ENCODE measurements around the gene ADCY4.

ADCY4 gene

DNA sequence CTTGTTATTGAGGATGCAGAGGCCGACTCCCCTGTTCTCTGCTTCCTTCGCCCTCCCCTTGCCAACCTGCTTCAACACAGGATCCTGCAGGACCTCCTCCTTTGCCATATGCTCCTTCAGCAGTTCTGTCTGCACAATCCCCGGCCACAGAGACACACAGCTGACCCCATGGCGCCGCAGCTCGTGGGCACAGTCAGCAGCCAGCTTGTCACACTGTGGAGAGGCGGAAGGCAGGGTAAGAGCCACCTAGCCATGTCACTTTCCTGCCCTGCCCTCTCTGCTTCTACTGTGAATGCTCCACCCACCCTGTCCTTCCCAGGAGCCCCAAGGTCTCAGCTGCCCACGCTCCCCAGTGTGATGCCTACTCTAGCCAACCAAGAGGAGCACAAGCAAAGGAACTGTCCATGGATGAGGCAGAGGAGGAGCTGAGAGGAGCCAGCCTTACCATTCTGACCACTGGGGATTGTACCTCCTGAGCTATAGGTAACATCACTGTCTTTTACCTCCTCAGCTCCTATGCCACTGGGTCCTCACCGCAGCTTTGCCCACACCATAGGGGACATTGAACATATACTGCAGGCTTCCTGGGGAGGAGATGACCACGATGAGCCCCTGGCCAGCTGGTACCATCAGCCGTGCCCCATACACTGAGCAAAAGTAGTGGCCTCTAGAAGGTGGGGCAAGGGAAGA, 42.6 kb downstream of the ADCY4 start:
- no peak for DNase-seq (ENCODE audit: low read depth in 1 of 2, low spot score in 1 of 2)
- H3K4me3 ChIP-seq (replicated peaks; ENCODE audit: insufficient read depth, low read length): no peak overlapping the region

DNA sequence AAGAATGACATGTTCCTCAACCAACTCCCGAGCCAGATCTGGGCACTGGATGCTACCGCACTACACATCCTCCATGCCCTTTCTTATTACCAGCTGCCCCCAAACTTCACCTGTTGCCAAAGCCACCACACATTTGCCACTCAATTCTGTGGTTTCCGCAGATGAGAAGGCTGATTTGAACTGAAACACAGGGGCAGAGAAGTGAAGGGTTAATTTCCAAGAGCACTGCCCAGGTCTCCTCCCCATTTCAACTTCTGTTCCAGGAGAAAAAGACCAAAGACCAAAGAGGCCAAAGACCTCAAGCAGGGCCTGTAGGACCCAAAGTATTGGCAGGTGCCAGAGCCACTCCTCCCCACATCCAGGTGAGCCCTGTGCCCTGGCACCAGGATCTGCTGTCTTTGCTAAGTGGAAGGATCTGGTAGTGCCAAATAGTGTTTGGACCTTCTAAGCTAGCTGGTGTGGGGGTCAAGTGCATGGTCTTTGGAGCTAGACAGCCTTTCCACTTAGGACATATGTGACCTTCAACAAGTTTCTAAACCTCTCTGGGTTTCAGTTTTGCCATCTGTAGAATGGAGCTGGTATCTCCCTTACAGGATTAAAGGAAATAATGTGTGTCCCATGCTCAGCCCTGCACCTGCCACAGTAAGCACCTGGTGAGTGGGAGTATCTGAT, 43.3 kb downstream of the ADCY4 start:
- Histone ChIP-seq H3K4me3 (replicated peaks; ENCODE audit: insufficient read depth, low read length) (no peak overlapping the region), H3K27ac (replicated peaks) (no peak overlapping the region), H3K27me3 (ENCODE audit: insufficient read depth, poor library complexity, severe bottlenecking) (no peaks in the 10 kb centered on the region)
- DNase-seq (ENCODE audit: low read depth in 1 of 2, low spot score in 1 of 2): no peak
- TF ChIP-seq POLR2AphosphoS5 (IDR thresholded peaks at IDR 0.05; ENCODE audit: low read depth) (no peak), GABPA (IDR thresholded peaks at IDR 0.05; ENCODE audit: low read depth) (no peak), SPI1 (IDR thresholded peaks at IDR 0.05; ENCODE audit: borderline replicate concordance, low read depth) (no peak)
- TF ChIP-seq, protein P1, sequence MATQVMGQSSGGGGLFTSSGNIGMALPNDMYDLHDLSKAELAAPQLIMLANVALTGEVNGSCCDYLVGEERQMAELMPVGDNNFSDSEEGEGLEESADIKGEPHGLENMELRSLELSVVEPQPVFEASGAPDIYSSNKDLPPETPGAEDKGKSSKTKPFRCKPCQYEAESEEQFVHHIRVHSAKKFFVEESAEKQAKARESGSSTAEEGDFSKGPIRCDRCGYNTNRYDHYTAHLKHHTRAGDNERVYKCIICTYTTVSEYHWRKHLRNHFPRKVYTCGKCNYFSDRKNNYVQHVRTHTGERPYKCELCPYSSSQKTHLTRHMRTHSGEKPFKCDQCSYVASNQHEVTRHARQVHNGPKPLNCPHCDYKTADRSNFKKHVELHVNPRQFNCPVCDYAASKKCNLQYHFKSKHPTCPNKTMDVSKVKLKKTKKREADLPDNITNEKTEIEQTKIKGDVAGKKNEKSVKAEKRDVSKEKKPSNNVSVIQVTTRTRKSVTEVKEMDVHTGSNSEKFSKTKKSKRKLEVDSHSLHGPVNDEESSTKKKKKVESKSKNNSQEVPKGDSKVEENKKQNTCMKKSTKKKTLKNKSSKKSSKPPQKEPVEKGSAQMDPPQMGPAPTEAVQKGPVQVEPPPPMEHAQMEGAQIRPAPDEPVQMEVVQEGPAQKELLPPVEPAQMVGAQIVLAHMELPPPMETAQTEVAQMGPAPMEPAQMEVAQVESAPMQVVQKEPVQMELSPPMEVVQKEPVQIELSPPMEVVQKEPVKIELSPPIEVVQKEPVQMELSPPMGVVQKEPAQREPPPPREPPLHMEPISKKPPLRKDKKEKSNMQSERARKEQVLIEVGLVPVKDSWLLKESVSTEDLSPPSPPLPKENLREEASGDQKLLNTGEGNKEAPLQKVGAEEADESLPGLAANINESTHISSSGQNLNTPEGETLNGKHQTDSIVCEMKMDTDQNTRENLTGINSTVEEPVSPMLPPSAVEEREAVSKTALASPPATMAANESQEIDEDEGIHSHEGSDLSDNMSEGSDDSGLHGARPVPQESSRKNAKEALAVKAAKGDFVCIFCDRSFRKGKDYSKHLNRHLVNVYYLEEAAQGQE (IDR thresholded peaks at IDR 0.05; ENCODE audit: insufficient replicate concordance, low read depth): no peak
- TF ChIP-seq, protein P2, sequence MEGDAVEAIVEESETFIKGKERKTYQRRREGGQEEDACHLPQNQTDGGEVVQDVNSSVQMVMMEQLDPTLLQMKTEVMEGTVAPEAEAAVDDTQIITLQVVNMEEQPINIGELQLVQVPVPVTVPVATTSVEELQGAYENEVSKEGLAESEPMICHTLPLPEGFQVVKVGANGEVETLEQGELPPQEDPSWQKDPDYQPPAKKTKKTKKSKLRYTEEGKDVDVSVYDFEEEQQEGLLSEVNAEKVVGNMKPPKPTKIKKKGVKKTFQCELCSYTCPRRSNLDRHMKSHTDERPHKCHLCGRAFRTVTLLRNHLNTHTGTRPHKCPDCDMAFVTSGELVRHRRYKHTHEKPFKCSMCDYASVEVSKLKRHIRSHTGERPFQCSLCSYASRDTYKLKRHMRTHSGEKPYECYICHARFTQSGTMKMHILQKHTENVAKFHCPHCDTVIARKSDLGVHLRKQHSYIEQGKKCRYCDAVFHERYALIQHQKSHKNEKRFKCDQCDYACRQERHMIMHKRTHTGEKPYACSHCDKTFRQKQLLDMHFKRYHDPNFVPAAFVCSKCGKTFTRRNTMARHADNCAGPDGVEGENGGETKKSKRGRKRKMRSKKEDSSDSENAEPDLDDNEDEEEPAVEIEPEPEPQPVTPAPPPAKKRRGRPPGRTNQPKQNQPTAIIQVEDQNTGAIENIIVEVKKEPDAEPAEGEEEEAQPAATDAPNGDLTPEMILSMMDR (IDR thresholded peaks at IDR 0.05; ENCODE audit: insufficient read depth, low read length): no peak

More for the DNA sequence above, 42.6 kb downstream of the ADCY4 start:
- Histone ChIP-seq H3K27ac (replicated peaks) (no peak overlapping the region), H3K27me3 (ENCODE audit: insufficient read depth, poor library complexity, severe bottlenecking) (no peaks in the 10 kb centered on the region)
- TF ChIP-seq, protein P1 (IDR thresholded peaks at IDR 0.05; ENCODE audit: insufficient replicate concordance, low read depth): no peak
- TF ChIP-seq SPI1 (IDR thresholded peaks at IDR 0.05; ENCODE audit: borderline replicate concordance, low read depth): no peak
- no peak for TF ChIP-seq GABPA (IDR thresholded peaks at IDR 0.05; ENCODE audit: low read depth)
- no peak for TF ChIP-seq POLR2AphosphoS5 (IDR thresholded peaks at IDR 0.05; ENCODE audit: low read depth)
- TF ChIP-seq, protein P2 (IDR thresholded peaks at IDR 0.05; ENCODE audit: insufficient read depth, low read length): no peak

DNA sequence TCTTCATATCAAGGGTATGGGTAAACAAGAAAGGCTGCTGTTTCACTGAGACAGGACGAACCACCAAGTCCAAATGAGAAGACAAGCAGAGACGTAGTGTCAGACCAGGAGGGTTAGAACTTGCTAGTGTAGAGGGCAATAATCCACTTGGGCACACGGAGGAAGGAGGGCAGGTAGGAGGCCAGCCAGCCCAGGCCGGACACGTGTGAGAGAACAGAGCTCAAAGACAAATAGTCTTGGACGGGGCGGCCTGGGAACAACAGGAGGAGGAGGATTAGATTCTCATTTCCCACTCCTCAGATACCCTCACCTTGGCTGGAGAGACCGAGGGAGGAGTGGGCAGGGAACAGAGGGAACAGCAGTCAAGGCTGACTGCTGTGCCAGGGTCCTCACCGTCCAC, 44.1 kb downstream of the ADCY4 start:
- no peaks in the 10 kb centered on the region for H3K27me3 ChIP-seq (ENCODE audit: insufficient read depth, poor library complexity, severe bottlenecking)
- H3K4me3 ChIP-seq (replicated peaks; ENCODE audit: insufficient read depth, low read length): no peak overlapping the region
- H3K27ac ChIP-seq (replicated peaks): no peak overlapping the region
- no peak for TF ChIP-seq GABPA (IDR thresholded peaks at IDR 0.05; ENCODE audit: low read depth)
- no peak for DNase-seq (ENCODE audit: low read depth in 1 of 2, low spot score in 1 of 2)

DNA sequence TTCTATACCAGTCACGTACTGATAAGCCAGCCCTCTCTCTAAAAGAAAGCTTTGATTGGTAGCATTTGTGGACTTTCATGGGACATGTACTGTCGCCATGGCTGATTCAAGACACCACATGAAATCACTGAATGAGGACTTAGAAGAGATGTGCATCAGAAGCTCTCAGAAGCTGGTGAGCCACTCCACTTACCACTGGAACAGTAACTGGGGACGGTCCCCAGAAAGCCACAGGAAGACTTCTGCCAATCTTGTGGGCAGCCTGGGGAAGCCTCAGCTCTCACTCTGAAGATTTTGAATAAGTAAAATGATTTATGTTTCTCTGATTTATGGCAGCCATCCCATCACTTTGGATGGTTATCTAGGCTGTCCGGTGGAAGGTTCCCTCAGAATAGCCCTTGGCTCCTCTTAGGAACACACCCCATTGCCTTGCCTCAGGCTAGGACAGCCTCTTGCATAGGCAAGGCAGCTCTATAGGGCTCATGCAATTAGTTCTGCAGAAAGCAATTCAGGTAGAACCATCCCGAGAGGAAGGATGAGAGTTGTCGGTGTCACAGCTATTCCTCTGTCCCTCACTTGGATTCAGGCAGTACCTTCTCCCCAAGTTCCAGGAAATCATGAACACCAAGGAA, 45.1 kb downstream of the ADCY4 start:
- Histone ChIP-seq H3K4me3 (replicated peaks; ENCODE audit: insufficient read depth, low read length) (no peak overlapping the region), H3K27ac (replicated peaks) (no peak overlapping the region), H3K27me3 (ENCODE audit: insufficient read depth, poor library complexity, severe bottlenecking) (no peaks in the 10 kb centered on the region)
- TF ChIP-seq, protein P1 (IDR thresholded peaks at IDR 0.05; ENCODE audit: insufficient replicate concordance, low read depth): no peak
- TF ChIP-seq SPI1 (IDR thresholded peaks at IDR 0.05; ENCODE audit: borderline replicate concordance, low read depth) (no peak), GABPA (IDR thresholded peaks at IDR 0.05; ENCODE audit: low read depth) (no peak), POLR2AphosphoS5 (IDR thresholded peaks at IDR 0.05; ENCODE audit: low read depth) (no peak)
- TF ChIP-seq, protein P2 (IDR thresholded peaks at IDR 0.05; ENCODE audit: insufficient read depth, low read length): no peak
- DNase-seq (ENCODE audit: low read depth in 1 of 2, low spot score in 1 of 2): no peak

Data from HL-60 (cell line).